T47D (cell line): ENCODE results near the gene ZNF296.
A peak's percentile ranks its signal among the peaks of the same experiment; 100 is the strongest.

ENCODE experiments used
- DNase-seq, 2 experiments: peaks; one replicate each; pipeline versions ENCODE4 v3.0.0 to v3.0.0-alpha.2; 2011 to 2012; ENCODE audit warnings: low read depth in 1 of 2, low spot score in 1 of 2
- JUND ChIP-seq: IDR thresholded peaks from 2 replicates; pipeline ENCODE4 v1.6.1; 2012; ENCODE audit warnings: low read depth
- in situ Hi-C: cut with HindIII; loops from 2 replicates; pipeline ENCODE4 v1.10.0; 2016; ENCODE audit warnings: low sequenced_read_pairs, low pct_unique_long_range_greater_than_20kb

The ZNF296 gene

DNA sequence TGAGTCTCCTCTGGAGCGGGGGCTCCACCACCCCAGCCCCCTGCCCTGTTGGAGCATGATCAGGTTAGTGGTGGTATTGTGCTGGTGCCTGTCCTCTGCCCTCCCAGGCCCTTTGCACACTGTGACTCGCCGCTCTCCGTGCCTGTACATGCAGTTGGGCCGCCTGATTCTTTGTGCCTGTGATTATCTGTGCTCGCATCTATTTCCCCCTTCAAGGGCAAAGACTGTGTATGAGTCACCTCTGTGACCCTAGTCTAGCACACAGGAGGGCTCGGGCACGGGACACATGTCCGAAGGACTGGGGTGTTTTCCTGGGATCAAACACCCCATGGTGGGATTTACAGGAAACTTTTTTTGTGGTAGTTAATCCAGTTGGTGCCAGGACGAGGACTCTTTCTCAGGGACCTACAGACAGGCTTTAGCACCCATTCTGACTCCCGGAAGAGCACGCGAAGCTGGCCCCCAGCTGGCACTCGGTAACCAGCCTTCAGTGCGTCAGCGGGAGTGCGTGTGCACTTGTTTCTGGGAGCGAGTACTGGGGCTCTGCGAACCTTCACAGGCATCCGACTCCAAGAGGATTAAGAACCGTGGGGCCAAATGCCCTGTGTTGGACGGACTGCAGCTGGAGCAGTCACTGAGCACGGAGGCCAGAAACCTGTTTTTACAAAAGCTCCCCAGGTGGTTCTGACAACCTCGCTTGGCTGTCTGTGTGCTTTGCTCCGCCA is 23.4 kb upstream of the ZNF296 start:
- DNase-seq = no peak
- no peak for TF ChIP-seq JUND
- in situ Hi-C loops = no loop called here

DNA sequence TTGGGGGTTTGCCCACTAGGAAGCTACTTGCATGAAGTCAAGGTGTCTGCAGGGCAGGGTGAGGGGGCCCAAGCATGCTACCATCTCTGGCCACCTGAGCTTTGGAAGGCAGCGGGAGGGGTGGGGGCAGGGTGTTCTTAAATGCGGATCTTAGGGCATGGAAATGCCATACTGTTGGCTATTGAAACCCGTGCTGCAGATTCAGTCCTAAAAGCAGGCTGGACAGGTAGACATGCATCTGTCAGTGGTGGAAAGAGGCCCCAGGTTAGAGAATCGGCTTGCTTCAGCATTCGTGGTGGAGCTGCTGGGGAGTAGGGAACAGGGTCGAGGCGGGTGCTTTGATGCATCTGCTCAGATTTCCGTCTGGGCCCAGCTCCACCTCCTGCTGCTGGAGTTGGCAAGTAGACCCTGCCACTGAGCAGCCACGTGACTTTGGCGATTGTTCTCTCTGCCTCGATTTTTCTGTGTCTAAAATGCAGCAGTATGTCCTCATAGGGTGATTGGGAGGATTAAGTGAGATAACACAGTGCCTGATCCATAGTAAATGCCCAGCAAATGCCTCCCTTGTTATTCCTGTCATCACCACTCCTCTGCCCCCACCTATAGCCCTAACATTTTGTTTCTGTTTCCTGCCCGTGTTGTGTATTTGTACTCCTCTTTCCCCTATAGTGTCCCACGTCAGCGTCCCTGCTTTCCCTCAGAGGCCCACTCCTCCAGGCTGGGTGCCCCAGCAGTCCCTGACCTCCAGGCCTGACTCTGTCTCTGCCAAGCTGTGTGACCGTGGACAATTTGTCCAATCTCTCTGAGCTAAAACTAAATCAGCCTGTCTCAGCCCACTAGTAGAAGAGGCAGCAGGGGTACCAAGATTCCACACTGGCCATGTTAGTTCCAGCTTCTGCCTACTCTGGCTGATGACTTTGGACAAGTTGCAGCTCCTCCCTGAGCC is 22.5 kb upstream of the ZNF296 start:
- no peak for TF ChIP-seq JUND
- no peak for DNase-seq
- in situ Hi-C loops = no loop called here

DNA sequence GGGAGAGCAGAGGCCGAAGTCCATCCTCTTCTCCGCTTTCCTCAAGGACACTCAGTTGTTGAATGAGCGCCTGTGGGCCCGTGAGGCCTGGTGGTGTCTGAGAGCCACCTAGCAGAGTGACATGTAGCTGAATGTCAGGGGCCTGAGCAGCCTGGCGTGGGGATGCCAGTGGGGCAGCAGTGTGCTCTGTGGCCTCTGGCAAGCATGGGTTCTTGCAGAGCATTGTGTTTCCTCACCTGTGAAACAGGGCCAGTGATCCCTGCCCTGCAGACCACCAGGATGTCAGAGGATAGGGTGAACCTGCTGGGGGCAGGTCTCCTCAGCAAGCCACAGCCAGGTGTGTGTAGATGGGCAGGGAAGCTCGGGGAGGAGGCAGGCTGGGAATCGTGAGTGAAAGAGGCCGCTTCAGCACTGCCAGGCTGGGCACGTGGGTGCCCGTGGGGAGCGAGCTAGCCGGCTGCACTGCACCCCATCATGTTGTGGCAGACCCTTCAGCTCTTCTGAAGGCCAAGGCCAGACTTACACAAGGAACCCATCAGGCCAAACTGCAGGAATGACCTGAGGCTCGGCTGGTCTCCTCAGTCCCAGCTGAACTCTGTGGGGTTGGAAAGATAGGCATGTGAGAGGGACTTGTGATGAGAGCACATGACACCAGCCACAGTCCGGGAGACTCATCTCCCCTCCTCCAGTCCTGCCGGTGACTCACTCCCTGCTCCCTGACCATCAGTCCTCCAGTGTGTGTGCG is 21.7 kb upstream of the ZNF296 start:
- in situ Hi-C loops = no loop called here
- TF ChIP-seq JUND = no peak
- no peak for DNase-seq

DNA sequence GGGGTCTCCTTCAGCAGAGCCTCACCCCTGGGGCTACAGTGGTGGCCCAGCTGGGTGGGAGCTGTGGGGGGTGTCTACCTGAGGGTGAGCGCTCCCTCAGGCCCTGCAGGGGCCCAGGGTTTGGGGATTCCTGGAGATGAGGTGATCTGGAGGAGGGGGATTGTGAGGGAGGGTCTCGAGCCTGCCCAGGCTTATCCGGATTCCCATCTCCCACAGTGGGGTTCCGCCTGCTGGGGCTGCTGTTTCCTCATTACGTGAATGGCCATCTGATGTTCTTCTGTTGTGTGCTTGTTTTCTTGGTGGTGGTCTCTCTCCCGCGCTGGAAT is 21.1 kb upstream of the ZNF296 start:
- no peak for DNase-seq
- in situ Hi-C loops = no loop called here
- no peak for TF ChIP-seq JUND

DNA sequence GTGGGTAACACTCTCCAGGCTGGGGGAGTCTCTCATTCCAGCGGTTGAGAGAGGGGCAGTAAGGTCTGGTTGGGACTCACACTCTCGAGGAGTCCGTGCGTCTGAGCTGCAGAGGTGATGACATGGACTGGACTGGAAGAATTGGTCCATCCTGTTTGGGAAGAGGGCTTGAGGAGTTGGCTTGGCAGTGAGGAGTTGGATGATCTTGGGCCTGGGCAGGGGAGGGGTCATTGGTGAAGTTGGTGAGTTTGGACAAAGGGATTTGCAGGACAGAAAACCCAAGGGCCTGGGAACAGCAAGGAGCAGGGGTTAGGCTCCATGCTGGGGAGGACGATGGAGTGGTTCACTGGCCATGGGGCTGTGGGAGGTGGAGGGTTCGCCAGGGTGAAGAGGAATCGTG is 20.4 kb upstream of the ZNF296 start:
- in situ Hi-C loops = no loop called here
- no peak for TF ChIP-seq JUND
- DNase-seq = no peak

DNA sequence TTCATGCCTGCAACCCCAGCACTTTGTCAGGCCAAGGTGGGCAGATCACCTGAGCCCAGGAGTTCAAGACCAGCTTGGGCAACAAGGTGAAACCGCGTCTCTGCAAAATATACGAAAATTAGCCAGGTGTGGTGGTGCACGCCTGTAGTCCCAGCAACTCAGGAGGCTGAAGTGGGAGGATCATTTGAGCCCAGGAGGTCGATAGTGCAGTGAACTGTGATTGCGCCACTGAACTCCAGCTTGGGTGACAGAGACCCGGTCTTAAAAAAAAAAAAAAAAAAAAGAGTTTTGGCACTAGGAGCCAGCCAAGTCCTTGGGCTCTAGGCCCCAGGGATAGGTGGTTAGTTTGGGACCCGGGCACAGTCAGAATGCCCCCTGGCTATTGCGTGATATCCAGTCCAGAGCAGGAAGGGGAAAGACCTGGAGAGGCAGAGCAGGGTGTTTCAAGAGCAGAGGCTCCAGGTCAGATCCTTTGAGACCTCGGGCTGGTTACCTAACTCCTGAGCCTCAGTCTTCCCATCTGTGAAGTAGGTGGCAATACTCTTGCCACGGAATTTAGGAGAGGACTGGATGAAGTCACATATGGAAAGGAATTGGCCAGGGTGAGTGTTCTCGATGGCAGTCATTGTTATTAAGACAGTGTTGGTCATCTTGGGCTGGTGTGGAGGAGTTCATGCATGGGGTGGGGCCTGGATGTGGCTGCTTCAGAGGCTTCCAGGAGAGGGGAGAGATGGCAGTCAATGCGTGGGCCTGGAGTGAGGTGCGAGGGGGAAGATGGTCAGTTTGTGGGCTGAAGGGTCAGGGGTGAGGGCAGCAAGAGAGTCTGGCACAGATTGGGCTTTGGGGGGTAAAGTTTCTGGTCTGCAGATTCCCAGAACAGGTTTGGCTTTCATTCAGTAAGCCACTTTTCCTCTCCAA is 19.5 kb upstream of the ZNF296 start:
- in situ Hi-C loops = no loop called here
- DNase-seq = no peak
- TF ChIP-seq JUND = no peak

DNA sequence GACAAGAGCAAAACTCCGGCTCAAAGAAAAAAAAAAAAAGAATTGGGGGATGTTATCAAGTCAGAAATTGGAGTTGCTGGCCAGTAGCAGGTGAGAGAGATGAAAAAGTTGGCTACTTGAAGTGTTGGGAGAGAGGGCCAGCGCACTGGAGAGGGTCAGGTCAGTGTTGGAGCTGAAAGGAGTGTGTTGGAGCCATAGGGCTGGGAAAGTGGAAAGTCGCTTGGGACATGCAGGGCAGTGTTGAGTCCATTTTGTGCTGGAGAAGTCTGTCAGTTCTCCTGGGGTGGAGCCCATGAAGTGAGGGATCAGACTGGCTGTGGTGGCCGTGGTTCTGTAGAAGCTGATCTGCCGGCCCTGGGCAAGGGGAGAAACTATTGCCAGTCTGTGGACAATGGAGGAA is 18.4 kb upstream of the ZNF296 start:
- no peak for TF ChIP-seq JUND
- DNase-seq = no peak
- in situ Hi-C loops = no loop called here

DNA sequence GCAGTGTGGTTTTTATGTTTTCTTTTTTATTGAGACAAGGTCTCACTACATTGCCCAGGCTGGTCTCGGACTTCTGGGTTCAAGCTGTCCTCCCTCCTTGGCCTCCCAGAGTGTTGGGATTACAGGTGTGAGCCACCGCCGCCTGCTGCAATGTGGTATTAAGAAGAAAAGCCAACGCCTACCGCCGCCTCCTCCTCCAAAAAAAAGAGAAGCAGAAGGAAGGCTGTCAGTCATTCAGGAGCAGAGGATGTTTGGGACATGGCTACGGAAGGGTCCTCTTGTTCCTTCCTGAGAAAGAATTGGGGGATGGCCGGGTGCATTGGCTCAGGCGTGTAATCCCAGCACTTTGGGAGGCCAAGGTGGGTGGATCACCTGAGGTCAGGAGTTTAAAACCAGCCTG is 17.9 kb upstream of the ZNF296 start:
- no peak for DNase-seq
- in situ Hi-C loops = no loop called here
- TF ChIP-seq JUND = no peak

DNA sequence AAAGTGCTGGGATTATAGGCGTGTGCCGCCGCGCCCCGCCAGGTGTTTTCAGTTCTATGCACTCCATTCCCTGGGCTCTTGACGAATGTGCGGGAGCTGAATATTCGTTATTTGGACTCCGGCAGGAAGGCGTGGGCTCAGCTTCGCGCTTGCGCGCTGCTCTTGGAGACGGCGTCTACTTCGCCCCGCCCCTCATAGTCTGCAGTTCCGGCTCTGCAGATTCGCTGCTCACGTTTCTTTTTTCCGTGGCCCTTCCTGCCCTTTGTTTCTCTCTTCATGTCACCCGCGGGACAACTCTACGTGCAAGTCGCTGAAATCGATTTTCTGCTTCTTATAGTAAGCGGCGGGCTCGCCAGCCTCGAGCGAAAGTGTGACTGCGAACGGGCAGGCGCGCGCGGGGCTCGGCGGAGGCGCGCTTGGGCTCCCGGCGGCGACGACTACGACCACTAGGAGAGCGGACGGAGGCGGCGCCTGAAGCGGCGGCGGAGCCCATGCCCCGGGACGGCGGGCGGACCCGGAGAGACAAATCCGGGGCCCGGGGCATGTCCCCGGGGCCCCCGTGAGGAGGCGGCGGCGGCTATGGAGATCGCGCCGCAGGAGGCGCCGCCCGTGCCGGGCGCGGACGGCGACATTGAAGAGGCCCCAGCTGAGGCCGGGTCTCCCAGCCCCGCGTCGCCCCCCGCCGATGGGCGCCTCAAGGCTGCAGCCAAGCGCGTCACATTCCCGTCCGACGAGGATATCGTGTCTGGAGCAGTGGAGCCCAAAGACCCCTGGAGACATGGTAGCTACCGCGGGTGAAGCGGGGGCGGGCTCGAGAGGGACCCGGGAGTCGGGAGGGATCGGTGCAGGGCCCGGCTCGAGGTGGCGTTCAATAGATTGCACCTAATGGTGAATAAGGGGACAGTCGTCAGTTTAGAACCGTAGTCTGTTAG is 16.7 kb upstream of the ZNF296 start, which contains the start of gene PPP1R37:
TSS of gene PPP1R37 (plus strand) at position 433 of the 932 bp plus-strand sequence. CDS start at position 580, 147 bp downstream.
- in situ Hi-C loops = no loop called here
- peak; percentile 86 to 98 for DNase-seq
- TF ChIP-seq JUND = no peak

DNA sequence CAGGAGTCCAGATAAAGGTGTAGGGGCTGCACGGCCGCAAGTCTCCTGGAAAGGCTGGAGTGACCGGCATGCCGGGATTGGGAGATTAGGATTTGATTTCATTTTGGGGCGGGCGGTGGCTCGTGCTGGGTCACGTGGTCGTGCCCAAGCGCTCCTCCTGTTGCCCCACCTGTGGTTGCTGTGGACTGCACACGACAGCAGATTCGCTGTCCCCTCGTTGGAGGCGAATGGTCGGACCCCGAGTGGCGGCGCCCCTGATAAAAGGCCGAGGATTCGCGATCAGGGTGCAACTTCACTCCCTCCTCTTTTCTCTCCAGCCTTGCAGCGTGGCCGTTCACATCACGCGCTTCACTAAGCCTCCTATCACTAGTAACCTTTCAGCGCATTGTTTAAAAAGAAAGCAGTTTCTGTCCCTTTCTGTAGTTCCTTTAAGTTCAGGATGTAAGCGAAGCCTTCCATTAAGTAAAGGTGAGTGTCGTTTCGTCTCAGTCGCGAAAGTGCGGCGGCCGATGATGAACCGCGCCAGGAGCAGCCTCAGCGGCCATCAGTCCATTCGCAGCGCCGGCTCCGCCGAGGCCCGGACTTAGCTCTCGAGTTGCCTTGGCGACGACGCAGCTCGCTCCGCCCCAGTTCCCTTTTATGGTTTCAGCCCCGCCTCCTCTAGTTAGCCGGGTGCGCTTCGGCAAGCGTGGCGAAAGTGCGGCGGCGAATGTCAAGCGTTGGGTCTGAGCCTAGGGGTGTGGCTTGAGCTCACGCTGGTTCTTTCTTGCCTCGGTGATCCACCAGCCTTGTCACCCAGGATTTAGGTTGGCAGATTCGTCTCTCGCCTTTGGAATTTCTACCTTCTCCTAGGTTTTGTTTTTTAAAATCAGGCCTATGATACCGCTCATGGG is 15.0 kb upstream of the ZNF296 start:
- in situ Hi-C loops = no loop called here
- TF ChIP-seq JUND = no peak
- peak; percentile 85 to 98 for DNase-seq

DNA sequence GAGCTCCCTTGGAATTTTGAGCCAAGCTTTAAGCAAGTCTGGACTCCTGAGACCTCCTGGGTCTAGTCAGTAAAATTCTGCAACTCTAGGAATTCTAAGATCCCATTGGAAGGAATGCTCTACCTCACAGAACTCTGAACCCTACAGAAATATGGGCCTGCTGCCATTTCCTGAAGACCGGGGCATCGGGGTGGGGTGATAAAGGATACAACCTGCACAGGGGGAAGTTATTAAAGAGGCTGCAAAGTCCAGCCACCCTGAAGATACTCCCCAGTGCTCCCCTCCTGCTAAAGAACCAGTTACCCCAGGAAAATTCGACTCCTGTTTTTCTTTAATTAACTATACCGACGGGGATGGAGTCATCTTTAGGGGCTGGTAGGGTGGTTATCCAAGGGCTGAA is 14.3 kb upstream of the ZNF296 start:
- DNase-seq = no peak
- in situ Hi-C loops = no loop called here
- no peak for TF ChIP-seq JUND
